ENCODE results near the gene PICALM. TPM values are rescaled to one million over a fixed set of nuclear protein-coding genes. Genes with fewer than 3 reads are reported as not detected.

Gene PICALM
- total and polyA plus RNA-seq, 2 of the 8 experiments (the other 6 are each of a cell fraction or from before 2014, with no cell fraction given), result 69.4 to 71.3 TPM

- H3K18ac ChIP-seq (ENCODE audit: extremely low read depth, low read length), result no peak overlapping the region
- H2BK12ac ChIP-seq (ENCODE audit: low read depth, low read length), result no peak overlapping the region
- H3K79me2 ChIP-seq (ENCODE audit: control insufficient read depth in 1 of 2, insufficient read depth in 2 of 2, low read length in 2 of 2), result no peaks in the 10 kb centered on the region; a peak in 1 of 4 replicates
- no peak overlapping the region for H2BK15ac ChIP-seq (ENCODE audit: low read length)
- no peak overlapping the region for H3K23ac ChIP-seq (ENCODE audit: insufficient read length)
- no peak overlapping the region for H3K9ac ChIP-seq (replicated peaks in 1 of 4; ENCODE audit: extremely low read depth in 1 of 4, low read depth in 3 of 4, low read length in 3 of 4)
- no peak overlapping the region for H3K4ac ChIP-seq (replicated peaks; ENCODE audit: insufficient read length, low read depth, low read length)
- no peaks in the 10 kb centered on the region for H3K23me2 ChIP-seq (ENCODE audit: low read depth, low read length)
- no peak overlapping the region for H3K56ac ChIP-seq (replicated peaks; ENCODE audit: insufficient read length, low read depth, low read length)
- FAIRE-seq, result no peak
- TF ChIP-seq EZH2 (IDR thresholded peaks at IDR 0.05; ENCODE audit: low read depth, low read length, severe bottlenecking) (no peak), TAF7 (optimal IDR thresholded peaks at IDR 0.05; ENCODE audit: borderline replicate concordance, low read depth, low read length) (no peak), NANOG (IDR thresholded peaks at IDR 0.05; ENCODE audit: insufficient read depth, low read depth, low read length, poor library complexity, severe bottlenecking) (no peak), TAF1 (IDR thresholded peaks at IDR 0.05; ENCODE audit: low read depth, low read length) (no peak)
- no peak overlapping the region for H2BK120ac ChIP-seq (replicated peaks; ENCODE audit: low read depth, low read length)
- peaks cover 0 to 10% (median 3%) of the 10 kb centered on the region in 4 experiments; a peak in 4 of 8 replicates for H3K36me3 ChIP-seq (ENCODE audit: control insufficient read depth in 2 of 4, insufficient read depth in 4 of 4, low read length in 3 of 4)
- H4K20me1 ChIP-seq (replicated peaks in 1 of 2; ENCODE audit: control insufficient read depth in 1 of 2, insufficient read depth in 2 of 2, low read length in 2 of 2), result peaks cover 0 to 2% of the 10 kb centered on the region in 2 experiments
- H4K91ac ChIP-seq (replicated peaks; ENCODE audit: insufficient read length, low read length), result no peak overlapping the region
- H3K4me2 ChIP-seq (ENCODE audit: insufficient read depth in 1 of 2, low read depth in 2 of 2, low read length in 2 of 2), result no peak overlapping the region
- no peaks in the 10 kb centered on the region for H3K79me1 ChIP-seq (ENCODE audit: low read depth, low read length)
- H4K5ac ChIP-seq (ENCODE audit: insufficient read length, low read depth, low read length), result no peak overlapping the region
- no peaks in the 10 kb centered on the region for H3K4me1 ChIP-seq (replicated peaks in 1 of 4; ENCODE audit: control insufficient read depth in 3 of 4, insufficient read depth in 4 of 4, low read length in 3 of 4)
- H4K8ac ChIP-seq (ENCODE audit: extremely low read depth, insufficient read depth, low read length), result no peak overlapping the region
- no peaks in the 10 kb centered on the region for H3K9me3 ChIP-seq (ENCODE audit: insufficient read depth in 2 of 2, low read depth in 1 of 2, low read length in 1 of 2)
- no peak for DNase-seq (ENCODE audit: low read depth in 1 of 2, low spot score in 2 of 2)
- no peak overlapping the region for H2AFZ ChIP-seq (ENCODE audit: low read length)
- H3K4me3 ChIP-seq (ENCODE audit: extremely low read depth in 1 of 4, insufficient read depth in 2 of 4, low read depth in 3 of 4, low read length in 4 of 4), result no peak overlapping the region
- CTCF ChIA-PET (ENCODE audit: partially characterized antibody), result interaction anchor here (1.2 to 1.6 kb wide), 3 partner anchors 11 to 70 kb away, joined by 3 to 4 read pairs (median 3); no protein-coding TSS in a partner anchor
- H2BK20ac ChIP-seq (ENCODE audit: low read length), result no peak overlapping the region
- H3K14ac ChIP-seq (ENCODE audit: insufficient read length), result no peak overlapping the region
- no peaks in the 10 kb centered on the region for H3K27me3 ChIP-seq (replicated peaks in 1 of 4; ENCODE audit: control insufficient read depth in 3 of 4, extremely low read depth in 1 of 4, insufficient read depth in 3 of 4, low read length in 3 of 4)
- POLR2A ChIA-PET (ENCODE audit: partially characterized antibody), result interaction anchor here (0.9 kb wide), 1 partner anchor 8 kb away, joined by 3 read pairs; no protein-coding TSS in a partner anchor
- WGBS, 2 experiments (ENCODE audit: extremely low coverage in 1 of 2, insufficient coverage in 1 of 2, insufficient read length in 1 of 2, insufficient replicate concordance in 2 of 2, low coverage in 1 of 2, low lambda C conversion rate in 2 of 2, missing lambda C conversion rate in 1 of 2), result 79% methylated on average over 5 of the region's 5 CpGs; no CpG with 5 or more reads in 1 of the 2 experiments
- H3K27ac ChIP-seq (ENCODE audit: low read depth, low read length), result no peak overlapping the region
- no peak overlapping the region for H2BK5ac ChIP-seq (ENCODE audit: low read depth, low read length)
- H2AK5ac ChIP-seq (ENCODE audit: low read depth, low read length), result no peak overlapping the region
Observed at GRCh38 chr11:85961930-85962363, 106.9 kb downstream of the PICALM start.

Data from H1 (cell line).